Suprapubic skin (tissue), 4 donors: ENCODE measurements around the gene TMEM116. TPM values are rescaled to one million over a fixed set of nuclear protein-coding genes. Genes with fewer than 3 reads are reported as not detected.

ENCODE experiments used
- DNase-seq, 2 donors: peaks; one replicate each; pipeline ENCODE4 v3.0.0-alpha.2; 2019; ENCODE audit warnings: low spot score in 2 of 2
- H3K27ac ChIP-seq: fragments of 200-600 bp; sonication (generic); one replicate; pipeline ENCODE4 v1.5.1; 2019
- H3K27me3 ChIP-seq: fragments of 200-600 bp; sonication (generic); one replicate; pipeline ENCODE4 v1.5.1; 2019
- H3K36me3 ChIP-seq: fragments of 200-600 bp; sonication (generic); one replicate; pipeline ENCODE4 v1.5.1; 2019
- H3K4me1 ChIP-seq: fragments of 200-600 bp; sonication (generic); one replicate; pipeline ENCODE4 v1.5.1; 2019
- H3K4me3 ChIP-seq: fragments of 200-600 bp; sonication (generic); one replicate; pipeline ENCODE4 v1.5.1; 2019; ENCODE audit warnings: mild to moderate bottlenecking
- H3K9me3 ChIP-seq: fragments of 200-600 bp; sonication (generic); one replicate; pipeline ENCODE4 v1.5.1; 2019
- CTCF ChIP-seq, 2 donors: fragments of 200-600 bp in 1 of 2; fragments of 450-650 bp in 1 of 2; sonication (generic) in 1 of 2; IDR thresholded peaks; one replicate each; pipeline ENCODE4 v1.5.1; 2016 to 2019; ENCODE audit warnings: antibody characterized with exemption in 2 of 2, mild to moderate bottlenecking in 1 of 2, moderate library complexity in 1 of 2
- EP300 ChIP-seq: sonication (generic); formaldehyde crosslinking; IDR thresholded peaks from one replicate; pipeline ENCODE4 v1.6.1; 2017; ENCODE audit warnings: antibody characterized with exemption
- POLR2A ChIP-seq, 2 donors: fragments of 450-650 bp; IDR thresholded peaks; one replicate each; pipeline ENCODE4 v1.6.1; 2017; ENCODE audit warnings: antibody characterized with exemption in 2 of 2, mild to moderate bottlenecking in 2 of 2, moderate library complexity in 2 of 2
- POLR2AphosphoS5 ChIP-seq, 3 donors: sonication (generic); formaldehyde crosslinking; IDR thresholded peaks; one replicate each; pipeline ENCODE4 v1.6.1; 2017; ENCODE audit warnings: antibody characterized with exemption in 3 of 3
- WGBS: methylation state at CpG from one replicate; pipeline ENCODE4 v1.1.5; 2018; 5-methylcytosine and 5-hydroxymethylcytosine counted together
- total RNA-seq, 4 donors: library from RNA; depleted of rRNA; stranded (reverse); fragments of >200 nt; gene quantifications; one replicate each; pipeline ENCODE4 v1.1.0, GENCODE V29; 2016

TMEM116 gene
- total RNA-seq, 4 donors from 2014 or later = 16.0 to 25.1 (median 22.8) TPM

DNA sequence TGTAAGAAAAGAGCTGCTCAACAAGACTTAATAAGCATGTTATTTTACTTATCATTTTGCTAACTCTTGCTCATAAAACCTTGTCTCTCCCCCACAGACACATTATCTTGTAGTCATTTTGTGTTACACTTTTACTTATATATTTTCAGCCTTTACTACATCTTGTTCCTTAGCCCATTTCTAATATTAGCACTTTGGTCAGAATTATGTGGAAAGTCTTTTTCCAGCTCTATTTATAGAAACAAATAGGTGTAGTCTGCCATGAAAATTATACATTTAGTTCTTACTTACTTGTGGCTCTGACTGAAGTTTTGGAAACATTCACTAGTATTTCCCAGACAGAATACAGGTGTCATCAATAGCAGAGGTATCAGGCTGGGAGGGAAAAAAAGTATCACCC lies 76.1 kb downstream of the TMEM116 start:
- no peak for DNase-seq
- Histone ChIP-seq H3K36me3 (peaks cover 4% of the 10 kb centered on the region), H3K4me3 (no peak overlapping the region), H3K27me3 (no peaks in the 10 kb centered on the region), H3K27ac (no peak overlapping the region), H3K4me1 (no peaks in the 10 kb centered on the region), H3K9me3 (no peaks in the 10 kb centered on the region)
- TF ChIP-seq EP300 = no peak
- TF ChIP-seq CTCF (IDR thresholded peaks at IDR 0.05) = no peak
- no peak for TF ChIP-seq POLR2AphosphoS5 (IDR thresholded peaks at IDR 0.05)
- TF ChIP-seq POLR2A (IDR thresholded peaks at IDR 0.05) = no peak

DNA sequence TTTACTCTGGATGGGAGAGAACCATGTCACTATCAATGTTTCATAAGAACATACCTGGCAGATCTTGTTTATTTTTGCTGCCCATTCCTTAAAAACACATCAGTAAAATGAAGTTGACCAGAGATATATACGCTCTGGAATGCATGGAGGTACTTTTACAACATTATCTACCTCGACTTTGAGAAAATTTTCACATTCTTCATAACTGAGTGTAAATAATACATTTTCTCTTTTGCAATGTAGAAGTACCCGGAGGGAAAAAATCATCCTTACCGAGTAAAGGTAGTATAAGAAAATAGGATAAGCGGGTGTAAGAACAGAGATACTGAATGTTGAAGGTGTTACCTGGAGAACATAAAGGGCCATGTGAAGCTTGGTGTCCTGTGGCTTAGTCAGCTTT lies 80.7 kb downstream of the TMEM116 start:
- WGBS = 97% methylated on average over 5 of the region's 5 CpGs
- TF ChIP-seq POLR2AphosphoS5 (IDR thresholded peaks at IDR 0.05) (no peak), POLR2A (IDR thresholded peaks at IDR 0.05) (no peak), CTCF (IDR thresholded peaks at IDR 0.05) (no peak), EP300 (no peak)
- H3K4me3 ChIP-seq = no peak overlapping the region
- no peaks in the 10 kb centered on the region for H3K9me3 ChIP-seq
- no peaks in the 10 kb centered on the region for H3K4me1 ChIP-seq
- H3K27me3 ChIP-seq = no peaks in the 10 kb centered on the region
- H3K36me3 ChIP-seq = peaks cover 4% of the 10 kb centered on the region
- H3K27ac ChIP-seq = no peak overlapping the region
- no peak for DNase-seq

GRCh38 chr12:111927346-111927745 lies 85.6 kb downstream of the TMEM116 start:
- no peaks in the 10 kb centered on the region for H3K4me1 ChIP-seq
- no peak overlapping the region for H3K4me3 ChIP-seq
- WGBS = 82% methylated on average over 5 of the region's 5 CpGs
- no peaks in the 10 kb centered on the region for H3K9me3 ChIP-seq
- no peak for TF ChIP-seq CTCF (IDR thresholded peaks at IDR 0.05)
- no peak for TF ChIP-seq POLR2AphosphoS5 (IDR thresholded peaks at IDR 0.05)
- TF ChIP-seq POLR2A (IDR thresholded peaks at IDR 0.05) = no peak
- no peak for TF ChIP-seq EP300
- H3K36me3 ChIP-seq = no peaks in the 10 kb centered on the region
- no peak overlapping the region for H3K27ac ChIP-seq
- no peaks in the 10 kb centered on the region for H3K27me3 ChIP-seq
- no peak for DNase-seq

DNA sequence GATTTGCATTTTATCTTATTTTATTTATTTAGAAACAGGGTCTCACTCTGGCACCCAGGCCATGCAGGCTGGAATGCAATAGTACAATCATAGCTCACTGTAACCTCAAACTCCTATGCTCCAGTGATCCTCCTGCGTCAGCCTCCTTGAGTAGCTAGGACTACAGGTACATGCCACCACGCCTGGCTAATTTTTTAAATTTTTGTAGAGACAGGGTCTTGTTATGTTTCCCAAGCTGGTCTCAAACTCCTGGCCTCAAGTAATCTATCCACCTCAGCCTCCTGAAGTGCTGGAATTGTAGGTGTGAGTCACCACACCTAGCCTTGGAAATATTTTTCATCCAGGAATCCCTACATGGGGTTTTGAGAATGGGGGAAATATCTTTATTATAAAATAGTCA lies 86.3 kb downstream of the TMEM116 start:
- Histone ChIP-seq H3K4me3 (no peak overlapping the region), H3K9me3 (no peaks in the 10 kb centered on the region), H3K36me3 (no peaks in the 10 kb centered on the region), H3K27me3 (no peaks in the 10 kb centered on the region), H3K27ac (no peak overlapping the region), H3K4me1 (no peaks in the 10 kb centered on the region)
- WGBS = 91% methylated on average over 2 of the region's 2 CpGs
- no peak for DNase-seq
- no peak for TF ChIP-seq POLR2A (IDR thresholded peaks at IDR 0.05)
- no peak for TF ChIP-seq EP300
- TF ChIP-seq CTCF (IDR thresholded peaks at IDR 0.05) = no peak
- no peak for TF ChIP-seq POLR2AphosphoS5 (IDR thresholded peaks at IDR 0.05)

GRCh38 chr12:111925171-111925570 lies 87.8 kb downstream of the TMEM116 start:
- Histone ChIP-seq H3K27ac (no peak overlapping the region), H3K36me3 (no peaks in the 10 kb centered on the region), H3K4me3 (no peak overlapping the region), H3K27me3 (no peaks in the 10 kb centered on the region), H3K9me3 (no peaks in the 10 kb centered on the region), H3K4me1 (no peaks in the 10 kb centered on the region)
- TF ChIP-seq EP300 (no peak), CTCF (IDR thresholded peaks at IDR 0.05) (no peak), POLR2A (IDR thresholded peaks at IDR 0.05) (no peak), POLR2AphosphoS5 (IDR thresholded peaks at IDR 0.05) (no peak)
- DNase-seq = no peak
- WGBS = 79% methylated on average over 3 of the region's 3 CpGs
